ENCODE measurements around the gene UNC13D. TPM values are rescaled to one million over a fixed set of nuclear protein-coding genes. Genes with fewer than 3 reads are reported as not detected.

The UNC13D gene
- total and polyA plus RNA-seq, 9 of the 15 experiments (the other 6 are each of a cell fraction or from before 2014, with no cell fraction given) = 0.86 to 244 (median 69.2) TPM

- Histone ChIP-seq H4K20me1 (replicated peaks; ENCODE audit: control insufficient read depth, insufficient read depth, low read length) (no peaks in the 10 kb centered on the region), H3K9me3 (replicated peaks; ENCODE audit: control insufficient read depth, insufficient read depth, low read depth, low read length) (no peaks in the 10 kb centered on the region), H3K4me1 (replicated peaks in 1 of 2; ENCODE audit: control insufficient read depth in 2 of 2, insufficient read depth in 2 of 2, low read length in 2 of 2) (peaks cover 8 to 75% of the 10 kb centered on the region in 2 experiments), H3K4me3 (no peak overlapping the region), H3K27me3 (ENCODE audit: control insufficient read depth in 2 of 2, insufficient read depth in 2 of 2, low read length in 2 of 2) (no peaks in the 10 kb centered on the region), H2AFZ (ENCODE audit: low read depth, low read length) (no peak overlapping the region), H3K27ac (ENCODE audit: extremely low read depth, low read depth, low read length) (no peak overlapping the region), H3K9me1 (ENCODE audit: control insufficient read depth, insufficient read depth, low read length) (no peaks in the 10 kb centered on the region), H3K36me3 (ENCODE audit: control insufficient read depth, insufficient read depth, low read length) (no peaks in the 10 kb centered on the region), H3K79me2 (ENCODE audit: control insufficient read depth, insufficient read depth, low read length) (no peaks in the 10 kb centered on the region), H3K9ac (ENCODE audit: insufficient read depth in 1 of 2, low read depth in 2 of 2, low read length in 2 of 2) (peak overlapping the region in 1 of 2 experiments; percentile 48; a peak in 1 of 4 replicates), H3K4me2 (ENCODE audit: insufficient read depth, low read length) (no peak overlapping the region)
- ATAC-seq (no peak), DNase-seq (ENCODE audit: extremely low read depth in 1 of 4, low spot score in 3 of 4) (peak in 1 of 4 experiments; percentile 9), FAIRE-seq (no peak)
- ChIA-PET POLR2A (interaction anchor here (0.6 to 15.8 kb wide), 8 partner anchors 16 to 98 kb away, joined by 3 to 169 read pairs (median 6); partner anchors contain the start of genes TRIM65, UNC13D and WBP2), CTCF (ENCODE audit: low intra/inter-chr PET ratio) (no interaction called here)
- in situ Hi-C loops (cut with MboI) = no loop called here
- BruUV-seq (replicated peaks) = no TSS peak
- WGBS (ENCODE audit: insufficient coverage, low coverage, missing lambda C conversion rate) = 74% methylated on average over 26 of the region's 38 CpGs
- intact Hi-C loops (cut with micrococcal nuclease) = no loop called here
- no peak for TF ChIP-seq HDAC1 (IDR thresholded peaks at IDR 0.05)
- no peak for TF ChIP-seq PPARD (CRISPR knock-in tag; IDR thresholded peaks at IDR 0.05)
- peak; percentile 27 for TF ChIP-seq EGR1 (conservative IDR thresholded peaks at IDR 0.05)
- no peak for TF ChIP-seq MIER1 (IDR thresholded peaks at IDR 0.05; ENCODE audit: low read depth)
- no peak for TF ChIP-seq AFF4 (CRISPR knock-in tag; IDR thresholded peaks at IDR 0.05)
- TF ChIP-seq ILF3 (IDR thresholded peaks at IDR 0.05; ENCODE audit: borderline replicate concordance) = no peak
These were observed 30.3 kb upstream of the UNC13D start for GRCh38 chr17:75874323-75875181.
